GM13977 (cell line): ENCODE data around the gene THSD7B.

Experiments used
- DNase-seq: peaks from one replicate; pipeline ENCODE4 v3.0.0; 2012; ENCODE audit warnings: low spot score
- in situ Hi-C: fragments of 300-500 bp; cut with MboI; formaldehyde crosslinking; loops from one replicate; pipeline ENCODE4 v1.12.0; 2022; ENCODE audit warnings: low sequenced_read_pairs, low pct_unique_long_range_greater_than_20kb, mixed read lengths, inconsistent platforms; ENCODE audit not compliant: unreplicated experiment
- TF ChIP-seq, protein P1 (sequence below): IDR thresholded peaks from 2 replicates; pipeline ENCODE4 v1.5.1; 2012; ENCODE audit warnings: mild to moderate bottlenecking, control low read depth; ENCODE audit not compliant: insufficient read depth; ENCODE audit errors: extremely low read depth, missing control alignments

THSD7B gene

DNA sequence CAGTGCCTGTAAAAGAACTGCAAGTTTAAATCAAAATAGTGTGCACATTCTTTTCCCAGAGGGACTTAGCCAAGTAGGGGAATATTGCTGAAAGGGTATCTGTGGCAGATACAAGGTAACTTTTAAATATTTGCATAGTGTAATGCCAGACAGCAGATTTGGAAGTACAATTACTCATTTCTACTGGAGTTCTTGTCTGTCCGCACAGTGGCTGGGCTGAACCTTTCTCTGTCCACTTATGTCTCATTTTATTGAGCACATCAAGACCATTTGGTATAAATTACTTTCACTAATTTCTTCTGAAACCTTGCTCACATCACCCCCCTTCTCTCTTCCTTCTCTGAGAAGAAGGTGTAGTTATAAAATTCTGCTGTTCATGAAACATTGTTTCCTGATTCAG lies 271.3 kb downstream of the THSD7B start:
- in situ Hi-C loops, result no loop called here
- no peak for DNase-seq
- TF ChIP-seq, protein P1, sequence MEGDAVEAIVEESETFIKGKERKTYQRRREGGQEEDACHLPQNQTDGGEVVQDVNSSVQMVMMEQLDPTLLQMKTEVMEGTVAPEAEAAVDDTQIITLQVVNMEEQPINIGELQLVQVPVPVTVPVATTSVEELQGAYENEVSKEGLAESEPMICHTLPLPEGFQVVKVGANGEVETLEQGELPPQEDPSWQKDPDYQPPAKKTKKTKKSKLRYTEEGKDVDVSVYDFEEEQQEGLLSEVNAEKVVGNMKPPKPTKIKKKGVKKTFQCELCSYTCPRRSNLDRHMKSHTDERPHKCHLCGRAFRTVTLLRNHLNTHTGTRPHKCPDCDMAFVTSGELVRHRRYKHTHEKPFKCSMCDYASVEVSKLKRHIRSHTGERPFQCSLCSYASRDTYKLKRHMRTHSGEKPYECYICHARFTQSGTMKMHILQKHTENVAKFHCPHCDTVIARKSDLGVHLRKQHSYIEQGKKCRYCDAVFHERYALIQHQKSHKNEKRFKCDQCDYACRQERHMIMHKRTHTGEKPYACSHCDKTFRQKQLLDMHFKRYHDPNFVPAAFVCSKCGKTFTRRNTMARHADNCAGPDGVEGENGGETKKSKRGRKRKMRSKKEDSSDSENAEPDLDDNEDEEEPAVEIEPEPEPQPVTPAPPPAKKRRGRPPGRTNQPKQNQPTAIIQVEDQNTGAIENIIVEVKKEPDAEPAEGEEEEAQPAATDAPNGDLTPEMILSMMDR, result no peak

DNA sequence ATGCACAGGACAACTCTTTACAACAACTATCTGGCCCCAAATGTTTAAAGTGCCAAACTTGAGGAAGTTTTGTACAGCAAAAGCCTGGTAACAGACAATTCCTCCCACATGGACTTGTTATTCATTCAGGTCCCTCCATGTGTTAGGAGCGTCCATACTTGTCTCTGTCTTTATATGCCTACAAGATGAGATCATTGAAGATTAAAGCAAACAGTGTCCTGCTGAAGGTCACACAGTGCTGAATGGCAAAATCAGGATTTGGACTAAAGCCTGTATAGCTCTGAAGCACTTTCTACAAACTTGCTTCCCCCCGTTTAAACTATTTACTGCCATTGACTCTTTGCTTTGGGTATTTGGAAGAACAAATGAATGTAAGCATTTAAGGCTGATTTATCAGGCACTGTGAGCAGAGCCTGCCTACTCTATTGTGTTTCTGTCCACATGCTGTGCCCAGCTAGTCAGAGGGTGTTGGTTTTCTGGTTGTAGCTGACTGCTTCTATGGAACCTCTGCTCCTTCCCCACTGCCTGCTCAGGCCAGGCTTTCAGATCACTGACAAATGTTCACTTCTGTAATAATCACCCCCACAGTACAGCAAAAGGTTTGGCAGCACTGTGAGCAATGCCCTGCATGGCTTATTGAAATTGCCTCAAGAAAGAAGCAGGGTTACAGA lies 274.3 kb downstream of the THSD7B start:
- TF ChIP-seq, protein P1, result no peak
- in situ Hi-C loops, result no loop called here
- DNase-seq, result no peak

DNA sequence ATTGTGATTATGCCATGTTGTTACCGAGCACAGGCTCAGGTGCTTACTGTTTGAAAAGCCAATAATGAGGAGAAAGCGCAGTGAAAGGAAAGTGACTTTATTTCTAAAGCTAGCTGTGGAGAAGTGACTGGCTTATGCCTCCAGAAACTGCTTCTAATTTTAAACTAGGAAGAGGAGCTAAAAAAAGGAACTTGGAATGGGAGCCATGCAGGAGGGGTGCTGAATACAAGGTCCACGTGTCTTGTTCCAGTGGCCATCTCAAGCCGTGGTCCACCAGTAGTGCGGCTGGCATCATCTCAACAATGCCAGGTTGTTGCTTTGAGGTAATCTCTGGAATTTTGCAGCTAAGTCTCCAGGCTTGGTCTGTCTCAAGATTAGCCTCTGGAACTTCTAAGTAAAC lies 282.0 kb downstream of the THSD7B start:
- DNase-seq, result no peak
- TF ChIP-seq, protein P1, result no peak
- in situ Hi-C loops, result no loop called here

DNA sequence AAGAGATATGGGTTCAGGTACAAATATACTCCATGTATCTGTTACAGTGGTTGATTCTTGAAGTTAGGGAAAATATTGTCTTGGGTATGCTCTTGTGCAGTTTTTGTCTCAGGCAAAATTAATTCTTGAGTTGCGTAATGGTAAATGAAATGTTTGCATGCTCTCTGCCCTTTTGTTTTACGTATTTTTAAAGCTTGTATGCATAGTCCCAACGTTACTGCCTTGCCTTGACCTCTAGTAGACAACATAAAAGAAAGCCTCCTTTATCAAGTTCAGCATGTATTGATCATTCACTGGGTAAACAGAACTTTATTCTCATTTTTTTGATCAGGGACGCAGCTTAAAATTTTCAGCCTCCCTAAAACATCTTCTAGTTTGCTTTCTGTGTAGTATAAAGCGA lies 283.1 kb downstream of the THSD7B start:
- DNase-seq, result no peak
- in situ Hi-C loops, result no loop called here
- TF ChIP-seq, protein P1, result no peak

DNA sequence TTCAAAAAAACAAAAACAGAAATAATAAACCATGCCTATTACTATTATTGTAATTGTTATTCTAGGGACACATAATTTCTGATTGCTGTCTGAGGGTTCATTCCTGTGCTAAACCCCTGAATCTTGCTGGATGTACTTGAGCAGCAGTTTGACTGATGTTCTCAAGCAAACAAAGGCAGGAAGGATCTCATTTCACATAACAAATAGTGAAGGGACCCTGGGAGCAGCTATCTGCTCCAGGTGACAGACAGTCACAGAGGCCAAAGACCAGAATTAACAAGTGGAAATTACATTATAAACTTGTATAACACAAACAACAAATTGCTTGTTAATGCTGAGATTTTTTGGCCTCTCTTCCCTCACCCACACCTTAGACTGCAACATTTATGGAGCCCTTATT lies 284.2 kb downstream of the THSD7B start:
- TF ChIP-seq, protein P1, result no peak

DNA sequence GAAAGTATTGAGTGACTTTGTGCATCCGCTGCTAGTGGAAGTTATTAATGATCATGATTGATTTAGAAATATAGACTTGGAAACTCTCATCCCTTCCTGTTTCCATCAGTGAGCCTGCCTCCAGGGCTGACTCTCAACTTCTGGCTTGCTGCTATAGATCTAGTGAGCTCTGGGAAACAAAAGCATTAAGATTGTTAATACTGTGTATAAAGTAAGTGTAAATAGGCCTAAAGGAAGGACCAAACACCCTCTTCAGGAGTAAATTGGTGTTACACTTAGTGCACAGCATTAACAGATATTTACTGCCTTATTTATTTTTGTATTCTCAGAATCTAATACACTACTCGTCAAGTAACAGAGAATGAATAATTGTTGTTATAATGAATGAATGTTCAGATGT lies 285.6 kb downstream of the THSD7B start:
- TF ChIP-seq, protein P1, result no peak
- in situ Hi-C loops, result no loop called here

More for the DNA sequence above, 284.2 kb downstream of the THSD7B start:
- in situ Hi-C loops, result no loop called here
- no peak for DNase-seq

More for the DNA sequence above, 285.6 kb downstream of the THSD7B start:
- DNase-seq, result no peak
